ENCODE results near the gene BDNF. TPM values are rescaled to one million over a fixed set of nuclear protein-coding genes. Genes with fewer than 3 reads are reported as not detected.

Gene BDNF
- total RNA-seq, 4 donors from 2014 or later, result 0.16 to 1.2 (median 0.45) TPM

- ATAC-seq (ENCODE audit: low FRiP score), result no peak
- TF ChIP-seq CTCF (IDR thresholded peaks at IDR 0.05), result no peak
- no peak for DNase-seq (ENCODE audit: low spot score)
Measured at GRCh38 chr11:27612932-27613880, 87.0 kb downstream of the BDNF start.

- ATAC-seq (ENCODE audit: low FRiP score) (no peak), DNase-seq (ENCODE audit: low spot score) (no peak)
- no peak for TF ChIP-seq CTCF (IDR thresholded peaks at IDR 0.05)
Measured at GRCh38 chr11:27611947-27612455, 88.3 kb downstream of the BDNF start.

- no peak for TF ChIP-seq CTCF (IDR thresholded peaks at IDR 0.05)
- DNase-seq (ENCODE audit: low spot score) (no peak), ATAC-seq (ENCODE audit: low FRiP score) (no peak)
Measured at GRCh38 chr11:27611390-27611789, 88.9 kb downstream of the BDNF start.

GRCh38 chr11:27610946-27611345, 89.3 kb downstream of the BDNF start:
- ATAC-seq (ENCODE audit: low FRiP score) (no peak), DNase-seq (ENCODE audit: low spot score) (no peak)
- no peak for TF ChIP-seq CTCF (IDR thresholded peaks at IDR 0.05)

GRCh38 chr11:27610280-27610679, 90.0 kb downstream of the BDNF start:
- DNase-seq (ENCODE audit: low spot score) (no peak), ATAC-seq (ENCODE audit: low FRiP score) (no peak)
- TF ChIP-seq CTCF (IDR thresholded peaks at IDR 0.05), result no peak

- ATAC-seq (ENCODE audit: low FRiP score) (no peak), DNase-seq (ENCODE audit: low spot score) (no peak)
- no peak for TF ChIP-seq CTCF (IDR thresholded peaks at IDR 0.05)
Measured at GRCh38 chr11:27608951-27609350, 91.3 kb downstream of the BDNF start.

- ATAC-seq (ENCODE audit: low FRiP score), result no peak
- TF ChIP-seq CTCF (IDR thresholded peaks at IDR 0.05), result no peak
Measured at GRCh38 chr11:27605422-27605821, 94.8 kb downstream of the BDNF start.

More at GRCh38 chr11:27605422-27605821, 94.8 kb downstream of the BDNF start:
- no peak for DNase-seq (ENCODE audit: low spot score)
